DND-41 (cell line): ENCODE data around the gene LDB2.

Experiments used
- EZH2 ChIP-seq: IDR thresholded peaks from 3 replicates; pipeline ENCODE4 v1.6.1; 2012; ENCODE audit warnings: borderline replicate concordance, low read depth, mild to moderate bottlenecking, moderate library complexity, low read length, inconsistent platforms; ENCODE audit not compliant: severe bottlenecking
- TF ChIP-seq, protein P1 (sequence below): IDR thresholded peaks from 2 replicates; pipeline ENCODE4 v1.5.1; 2012; ENCODE audit warnings: borderline replicate concordance, low read length, moderate library complexity, mild to moderate bottlenecking; ENCODE audit not compliant: poor library complexity, severe bottlenecking; ENCODE audit errors: extremely low read depth

DNA sequence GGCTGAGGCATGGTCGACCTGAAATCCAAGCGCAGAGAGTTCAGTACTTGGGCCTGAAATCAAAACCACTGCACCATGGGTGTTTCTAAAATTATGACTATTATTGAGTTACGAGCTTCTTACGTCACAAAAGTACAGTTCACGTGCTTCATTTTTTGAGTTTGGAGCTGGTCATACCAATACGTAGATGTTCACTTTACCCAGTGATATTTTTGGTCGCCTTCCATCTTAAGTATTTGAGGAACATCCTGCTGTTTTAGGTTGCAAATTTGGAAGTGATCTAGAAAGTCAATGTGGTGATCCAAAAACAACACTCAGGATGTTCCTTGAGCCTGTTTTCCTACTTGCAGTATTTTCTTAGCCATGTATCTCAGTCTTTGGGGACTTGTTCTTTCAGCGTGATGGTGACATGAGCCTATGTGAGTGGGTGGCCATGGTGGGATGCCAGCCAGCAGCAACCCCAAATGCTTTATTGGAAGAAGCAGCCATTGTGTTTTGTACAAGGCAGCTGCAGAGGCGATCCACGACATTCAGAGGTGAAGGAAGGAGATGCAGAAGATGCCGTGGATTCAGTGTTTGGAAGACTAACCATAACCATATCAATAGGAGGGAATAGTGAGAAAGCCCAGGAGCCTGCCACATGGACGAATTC is 28.7 kb downstream of the LDB2 start:
- TF ChIP-seq, protein P1, sequence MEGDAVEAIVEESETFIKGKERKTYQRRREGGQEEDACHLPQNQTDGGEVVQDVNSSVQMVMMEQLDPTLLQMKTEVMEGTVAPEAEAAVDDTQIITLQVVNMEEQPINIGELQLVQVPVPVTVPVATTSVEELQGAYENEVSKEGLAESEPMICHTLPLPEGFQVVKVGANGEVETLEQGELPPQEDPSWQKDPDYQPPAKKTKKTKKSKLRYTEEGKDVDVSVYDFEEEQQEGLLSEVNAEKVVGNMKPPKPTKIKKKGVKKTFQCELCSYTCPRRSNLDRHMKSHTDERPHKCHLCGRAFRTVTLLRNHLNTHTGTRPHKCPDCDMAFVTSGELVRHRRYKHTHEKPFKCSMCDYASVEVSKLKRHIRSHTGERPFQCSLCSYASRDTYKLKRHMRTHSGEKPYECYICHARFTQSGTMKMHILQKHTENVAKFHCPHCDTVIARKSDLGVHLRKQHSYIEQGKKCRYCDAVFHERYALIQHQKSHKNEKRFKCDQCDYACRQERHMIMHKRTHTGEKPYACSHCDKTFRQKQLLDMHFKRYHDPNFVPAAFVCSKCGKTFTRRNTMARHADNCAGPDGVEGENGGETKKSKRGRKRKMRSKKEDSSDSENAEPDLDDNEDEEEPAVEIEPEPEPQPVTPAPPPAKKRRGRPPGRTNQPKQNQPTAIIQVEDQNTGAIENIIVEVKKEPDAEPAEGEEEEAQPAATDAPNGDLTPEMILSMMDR: no peak
- no peak for TF ChIP-seq EZH2
